Panc1 (cell line): Measurements from ENCODE around the gene MYH11. TPM values are rescaled to one million over a fixed set of nuclear protein-coding genes. Genes with fewer than 3 reads are reported as not detected.

Source experiments
- ATAC-seq: fragments of 200-7000 bp; cut with Tn5 transposase; 2 replicates; pipeline ENCODE4 v1.9.1; 2020; ENCODE audit warnings: mild to moderate bottlenecking, moderate library complexity
- BruUV-seq: library from RNA; stranded (reverse); fragments of 400-500 nt; replicated peaks from 2 replicates; lab custom pipeline; 2021; lab: Mats Ljungman, UMichigan
- CTCF ChIA-PET: fragments of 300-600 bp; sonication (Branson Sonifier 250); formaldehyde crosslinking; loops from one replicate; lab custom pipeline; 2022; ENCODE audit warnings: antibody characterized with exemption; lab: Charles Lee
- POLR2A ChIA-PET: fragments of 300-600 bp; sonication (Branson Sonifier 250); formaldehyde crosslinking; loops from one replicate; lab custom pipeline; 2022; ENCODE audit warnings: antibody characterized with exemption; lab: Charles Lee
- DNase-seq: peaks from one replicate; pipeline ENCODE4 v3.0.0-alpha.2; 2010; ENCODE audit warnings: low read depth, low spot score
- H3K27ac ChIP-seq: 2 replicates; pipeline ENCODE4 v1.5.1; 2011; ENCODE audit warnings: mild to moderate bottlenecking, low read length, inconsistent platforms
- H3K27me3 ChIP-seq: fragments of 200-500 bp; sonication (Bioruptor generic); 2 replicates; pipeline ENCODE4 v1.6.0; 2014; ENCODE audit warnings: low read length, inconsistent platforms; ENCODE audit not compliant: control insufficient read depth, insufficient read depth
- H3K36me3 ChIP-seq: fragments of 200-500 bp; sonication (Bioruptor generic); 2 replicates; pipeline ENCODE4 v1.5.1; 2014; ENCODE audit warnings: inconsistent platforms, mild to moderate bottlenecking, low read length, moderate library complexity; ENCODE audit not compliant: control insufficient read depth, insufficient read depth
- H3K4me1 ChIP-seq: 2 replicates; pipeline ENCODE4 v1.5.1; 2011; ENCODE audit warnings: inconsistent platforms, mild to moderate bottlenecking, low read length, moderate library complexity; ENCODE audit not compliant: control insufficient read depth, insufficient read depth
- H3K4me3 ChIP-seq, 2 experiments: 2 replicates each; pipeline ENCODE4 v1.5.1; 2011 to 2012; ENCODE audit warnings: low read depth in 2 of 2, low read length in 2 of 2, mild to moderate bottlenecking in 2 of 2, inconsistent platforms in 1 of 2, moderate library complexity in 1 of 2
- H3K9me3 ChIP-seq: fragments of 200-500 bp; sonication (Bioruptor generic); 2 replicates; pipeline ENCODE4 v1.5.1; 2014; ENCODE audit warnings: low read depth, mild to moderate bottlenecking, inconsistent platforms, low read length, moderate library complexity; ENCODE audit not compliant: control insufficient read depth, insufficient read depth
- CTCF ChIP-seq: fragments of 450-650 bp; IDR thresholded peaks from 2 replicates; pipeline ENCODE4 v1.5.1; 2017; ENCODE audit warnings: mild to moderate bottlenecking
- POLR2AphosphoS5 ChIP-seq: IDR thresholded peaks from 2 replicates; pipeline ENCODE4 v1.6.1; 2012; ENCODE audit warnings: mild to moderate bottlenecking, low read depth, low read length, moderate library complexity
- REST ChIP-seq, 2 experiments: IDR thresholded peaks; 2 replicates each; pipeline ENCODE4 v1.6.1; 2011 to 2012; ENCODE audit warnings: low read depth in 2 of 2, control low read depth in 1 of 2, low read length in 1 of 2, mild to moderate bottlenecking in 1 of 2, moderate library complexity in 1 of 2; ENCODE audit not compliant: insufficient read depth in 1 of 2
- SIN3A ChIP-seq: IDR thresholded peaks from 2 replicates; pipeline ENCODE4 v1.6.1; 2012; ENCODE audit warnings: low read depth, mild to moderate bottlenecking, low read length, moderate library complexity, borderline replicate concordance; ENCODE audit not compliant: insufficient read depth
- TCF7L2 ChIP-seq: IDR thresholded peaks from 2 replicates; pipeline ENCODE4 v1.6.1; 2011; ENCODE audit warnings: mild to moderate bottlenecking, low read depth, low read length, inconsistent platforms
- in situ Hi-C: cut with HindIII; loops from 2 replicates; pipeline ENCODE4 v1.10.0; 2016; ENCODE audit warnings: low sequenced_read_pairs, low pct_unique_long_range_greater_than_20kb
- intact Hi-C: fragments of 100-400 bp; cut with micrococcal nuclease; formaldehyde crosslinking; loops from one replicate; pipeline ENCODE4 v1.10.0; 2022; ENCODE audit not compliant: unreplicated experiment
- total RNA-seq: library from RNA; stranded (reverse); gene quantifications from one replicate; pipeline ENCODE4 v1.2.1, GENCODE V29; 2021; ENCODE audit not compliant: unreplicated experiment

The MYH11 gene
- total RNA-seq, 1 experiment from 2014 or later = 0.51 TPM

- no peak for ATAC-seq
- H3K4me3 ChIP-seq = no peak overlapping the region
- no peak for DNase-seq
- ChIA-PET CTCF (interaction anchor here (0.5 kb wide), 1 partner anchor 19 kb away, joined by 10 read pairs; no protein-coding TSS in a partner anchor), POLR2A (no interaction called here)
- TF ChIP-seq SIN3A (no peak), TCF7L2 (no peak), CTCF (no peak), POLR2AphosphoS5 (no peak), REST (IDR thresholded peaks at IDR 0.05; ENCODE audit: insufficient read depth in 1 of 2, low read depth in 2 of 2, low read length in 1 of 2) (no peak)
- no peaks in the 10 kb centered on the region for H3K9me3 ChIP-seq
- H3K36me3 ChIP-seq = no peaks in the 10 kb centered on the region
- no peaks in the 10 kb centered on the region; the same call in 1 of the 2 replicates for H3K4me1 ChIP-seq
- no peaks in the 10 kb centered on the region; the same call in 1 of the 2 replicates for H3K27me3 ChIP-seq
- intact Hi-C loops = loop anchor here (5.0 to 10.0 kb wide), 3 partner anchors 47 to 419 kb away; no protein-coding TSS in a partner anchor
- in situ Hi-C loops = no loop called here
- H3K27ac ChIP-seq = no peak overlapping the region
- no TSS peak for BruUV-seq
These were observed 81.0 kb downstream of the MYH11 start for GRCh38 chr16:15775663-15776304.

GRCh38 chr16:15775209-15775608, 81.6 kb downstream of the MYH11 start:
- intact Hi-C loops = loop anchor here (5.0 to 10.0 kb wide), 3 partner anchors 47 to 420 kb away; no protein-coding TSS in a partner anchor
- in situ Hi-C loops = no loop called here
- Histone ChIP-seq H3K36me3 (no peaks in the 10 kb centered on the region), H3K4me1 (no peaks in the 10 kb centered on the region; the same call in 1 of the 2 replicates), H3K4me3 (no peak overlapping the region), H3K9me3 (no peaks in the 10 kb centered on the region), H3K27me3 (no peaks in the 10 kb centered on the region; the same call in 1 of the 2 replicates), H3K27ac (no peak overlapping the region)
- ATAC-seq (no peak), DNase-seq (no peak)
- TF ChIP-seq POLR2AphosphoS5 = no peak
- TF ChIP-seq CTCF = no peak
- TF ChIP-seq SIN3A = no peak
- TF ChIP-seq REST (IDR thresholded peaks at IDR 0.05; ENCODE audit: insufficient read depth in 1 of 2, low read depth in 2 of 2, low read length in 1 of 2) = no peak
- TF ChIP-seq TCF7L2 = no peak
- CTCF ChIA-PET = interaction anchor here (0.5 to 1.0 kb wide), 2 partner anchors 18 to 47 kb away, joined by 6 to 10 read pairs; no protein-coding TSS in a partner anchor
- POLR2A ChIA-PET = no interaction called here
- BruUV-seq = no TSS peak
